HG03196 (cell line): ENCODE measurements around the gene MRC2.
"Not testable (repeated sequence)": the region's sequence is repeated elsewhere in the genome, so short reads cannot be mapped to it uniquely, and the experiment has no call there.

ENCODE experiments used
- ATAC-seq: cut with Tn5 transposase; IDR thresholded peaks from one replicate; pipeline ENCODE4 v1.9.1; 2021; ENCODE audit not compliant: unreplicated experiment

The MRC2 gene

DNA sequence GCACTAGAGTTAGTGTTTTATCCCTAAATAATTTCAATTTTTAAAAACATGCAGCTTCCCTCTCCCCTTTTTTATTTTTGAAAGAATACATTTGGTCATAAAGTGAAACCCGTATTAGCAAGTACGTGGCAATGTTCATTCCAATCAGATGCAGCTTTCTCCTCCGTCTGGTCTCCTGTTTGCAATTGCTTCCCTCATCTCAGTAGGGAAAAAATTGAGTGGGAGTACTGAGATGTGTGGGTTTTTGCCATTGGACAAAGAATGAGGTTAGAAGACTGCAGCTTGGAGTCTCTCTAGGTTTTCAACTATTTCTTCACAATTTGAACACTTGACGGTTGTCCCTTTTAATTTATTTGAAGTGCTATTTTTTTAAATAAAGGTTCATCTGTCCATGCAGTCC is 14.4 kb upstream of the MRC2 start:
- not testable (repeated sequence) for ATAC-seq

DNA sequence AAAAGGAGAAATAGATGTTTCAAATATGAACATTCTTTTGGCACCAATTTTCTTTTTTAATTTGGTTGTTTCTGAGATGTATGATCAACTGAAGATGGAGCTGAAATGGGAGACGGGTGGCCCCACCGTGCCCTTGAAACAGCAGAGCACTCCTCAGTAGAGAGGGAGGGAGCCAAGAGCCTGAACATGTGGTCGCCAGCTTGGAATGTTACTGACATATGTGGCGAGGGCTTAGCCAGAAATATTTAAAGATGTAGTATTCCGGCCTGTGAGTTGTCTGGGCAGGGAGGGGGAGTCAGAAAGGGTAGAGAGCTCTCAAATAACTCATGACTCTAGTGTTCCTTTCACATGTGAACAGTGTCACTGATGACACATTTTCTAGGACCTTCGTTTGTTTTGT is 13.3 kb upstream of the MRC2 start:
- no peak for ATAC-seq

DNA sequence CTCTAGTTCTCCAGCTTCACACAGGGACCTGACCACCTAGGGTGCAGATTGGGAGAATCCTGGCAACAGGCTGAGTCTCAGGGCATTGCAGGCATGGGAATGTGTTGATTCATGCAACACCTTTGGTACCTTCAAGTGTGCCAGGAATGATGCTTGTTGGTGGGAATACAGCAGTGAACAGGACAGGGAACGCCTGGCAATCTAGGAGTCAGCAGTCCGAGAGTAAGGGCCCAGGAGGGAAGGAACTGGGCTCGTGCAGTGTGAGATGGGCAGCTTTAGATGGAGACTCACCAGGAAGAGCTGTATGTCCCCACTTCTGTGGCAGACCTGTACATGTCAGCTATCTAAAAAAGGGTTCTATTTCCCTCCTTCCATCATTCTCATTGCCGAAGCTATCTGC is 12.0 kb upstream of the MRC2 start:
- ATAC-seq = no peak

DNA sequence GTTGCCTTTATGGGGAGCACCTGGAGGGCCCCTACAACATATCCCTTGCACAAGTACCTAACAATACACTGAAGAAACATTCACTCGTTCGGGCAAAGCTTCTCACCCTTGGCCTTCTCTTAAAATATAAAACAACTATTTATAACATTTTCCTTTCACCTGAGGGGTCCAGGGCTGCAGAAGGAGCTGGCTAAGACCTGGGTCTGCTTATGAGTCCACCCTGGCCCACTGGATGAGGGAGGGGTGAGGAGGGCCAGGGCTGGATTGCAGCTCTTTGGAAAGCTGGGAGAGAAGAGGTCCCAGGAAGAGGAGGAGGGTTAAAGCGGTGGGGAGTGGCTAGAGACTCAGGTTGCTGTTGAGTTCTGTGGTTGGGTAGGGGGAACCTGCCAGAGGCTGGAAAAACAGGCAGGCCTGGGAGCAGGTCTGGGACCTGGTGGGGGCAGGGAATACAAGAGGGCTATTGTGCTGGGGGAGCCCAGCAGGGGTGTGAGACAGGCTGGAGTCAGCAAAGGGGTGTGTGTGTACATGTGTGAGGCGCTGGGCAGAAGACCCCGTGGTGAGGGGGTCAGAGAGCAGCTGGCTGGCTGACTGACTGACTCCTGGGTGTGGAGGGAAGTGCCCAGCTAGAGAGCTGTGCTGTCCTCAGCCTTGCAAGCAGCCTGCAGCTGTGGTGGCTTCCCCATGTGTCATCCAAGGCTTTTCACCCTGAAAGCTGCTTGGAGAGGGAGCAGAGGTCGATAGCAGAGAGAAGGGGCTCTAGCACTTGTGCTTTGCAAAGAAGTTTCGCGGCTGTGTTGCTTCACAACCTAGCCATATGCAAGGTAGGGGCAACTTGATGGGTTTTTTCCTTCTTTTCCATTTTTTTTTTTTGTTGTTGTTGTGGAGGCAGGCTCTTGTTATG is 10.2 kb upstream of the MRC2 start:
- no peak for ATAC-seq

DNA sequence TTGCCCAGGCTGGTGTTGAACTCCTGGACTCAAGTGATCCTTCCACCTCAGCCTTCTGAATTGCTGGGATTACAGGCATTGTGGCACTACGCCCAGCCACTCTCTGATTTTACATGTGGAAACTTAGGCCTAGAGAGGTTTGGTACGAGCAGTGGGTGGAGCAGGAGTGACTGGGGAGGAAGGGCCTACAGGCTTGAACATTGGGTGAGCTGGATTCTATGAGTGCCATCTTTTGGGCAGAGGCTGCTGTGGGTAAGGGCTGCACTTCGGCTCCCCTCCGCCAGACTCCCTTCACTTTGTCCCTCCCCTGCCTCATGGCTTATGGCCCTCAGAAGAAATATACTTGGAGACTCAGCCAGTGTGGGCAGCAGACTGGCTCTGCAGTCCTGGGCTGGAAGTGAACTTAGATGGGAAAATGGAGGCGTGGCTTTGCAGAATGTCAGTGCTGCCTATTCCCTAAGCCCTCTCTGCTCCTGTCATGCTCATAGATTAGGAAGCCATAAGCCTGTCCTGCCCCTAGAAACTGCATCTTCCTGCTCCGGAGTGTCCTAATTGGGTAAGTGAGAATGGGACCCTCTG is 9.5 kb upstream of the MRC2 start:
- ATAC-seq = no peak

DNA sequence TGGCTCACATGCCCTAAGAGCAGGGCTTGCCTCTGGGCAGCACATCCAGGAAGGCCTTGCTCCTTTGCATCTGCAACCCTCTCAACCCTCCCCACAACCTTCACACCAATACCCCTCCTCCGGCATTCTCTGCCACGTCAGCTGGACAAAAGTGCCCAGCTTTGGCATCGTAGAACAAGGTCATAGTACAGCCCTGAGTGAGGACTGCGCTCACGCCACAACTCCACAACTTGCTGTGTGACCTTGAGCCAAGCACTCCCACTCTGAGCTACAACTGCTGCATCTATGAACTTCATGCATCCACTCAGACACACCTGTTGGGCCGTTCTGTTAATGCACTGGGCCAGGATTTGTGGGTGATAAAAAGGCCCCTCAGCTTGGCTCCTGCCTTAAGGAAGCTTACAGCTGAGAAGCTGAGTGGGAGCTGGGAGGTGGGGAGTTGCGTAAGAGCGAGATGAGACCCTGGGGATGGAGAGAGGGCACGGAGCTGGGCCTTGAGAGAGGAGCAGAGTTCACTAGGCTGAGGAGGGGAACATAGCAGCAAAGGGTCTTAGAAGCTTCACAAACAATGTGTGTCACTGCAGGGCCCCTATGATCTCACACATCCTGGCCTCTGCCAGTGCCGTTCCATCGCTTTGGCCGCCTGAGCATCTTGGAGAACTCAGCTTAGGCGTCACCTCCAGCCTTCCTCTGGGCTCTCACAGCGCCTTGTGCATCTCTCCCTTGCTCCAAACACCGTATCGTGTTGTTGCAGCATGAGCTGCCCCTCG is 8.6 kb upstream of the MRC2 start:
- ATAC-seq = no peak

DNA sequence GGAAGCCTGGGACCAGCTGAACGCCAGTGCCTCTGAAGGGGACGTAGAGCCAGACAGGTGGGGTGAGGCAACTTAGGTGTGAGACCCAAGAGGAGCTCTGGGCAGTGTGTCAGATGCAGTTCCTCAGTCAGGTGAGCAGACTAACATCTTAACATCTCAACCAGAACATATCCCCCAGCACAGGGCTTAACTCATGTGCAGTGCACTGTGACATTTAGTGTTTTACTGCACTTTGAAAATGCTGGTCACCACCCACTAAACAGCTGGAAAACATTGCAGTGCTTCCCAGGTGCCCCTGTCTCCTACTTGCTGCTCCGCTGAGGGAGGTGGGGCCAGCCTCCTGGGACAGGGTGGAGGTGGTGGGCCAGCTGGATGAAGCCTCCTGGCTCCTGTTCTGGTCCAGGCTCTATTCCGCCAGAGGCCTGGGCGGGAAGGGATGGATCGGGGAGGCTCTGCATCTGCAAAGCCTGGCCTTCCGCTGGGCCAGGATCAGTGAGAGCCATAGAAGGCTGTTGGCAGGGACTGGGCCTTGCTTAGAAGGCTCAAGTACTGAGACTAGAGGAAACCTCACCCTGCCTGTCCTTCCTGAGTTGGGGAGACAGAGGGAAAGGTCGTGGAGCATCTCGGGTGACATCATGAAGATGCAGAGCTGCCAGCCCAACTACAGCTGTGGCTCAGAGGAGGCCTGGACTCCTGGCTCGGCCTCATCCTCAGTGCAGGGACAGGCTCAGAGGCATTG is 7.9 kb upstream of the MRC2 start:
- no peak for ATAC-seq

DNA sequence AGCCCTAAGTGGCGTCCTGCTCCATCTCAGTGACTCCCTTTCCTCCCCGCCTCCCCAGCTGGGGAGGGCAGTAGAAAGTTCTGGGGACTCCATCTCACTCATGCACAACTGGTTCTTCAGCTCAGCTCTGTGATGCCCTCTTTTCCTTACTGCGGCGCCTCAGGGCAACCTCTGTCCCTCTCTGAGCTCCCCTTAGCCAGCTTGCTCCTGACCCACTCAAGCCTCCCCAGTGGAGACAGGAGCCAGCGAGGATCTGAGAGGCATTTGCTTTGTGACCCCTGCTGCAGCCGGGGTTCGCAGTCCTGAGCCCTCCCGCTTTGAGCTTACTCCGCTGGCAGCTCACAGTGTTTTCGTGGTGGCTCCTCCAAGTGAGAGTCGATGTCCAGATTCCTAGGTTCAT is 6.2 kb upstream of the MRC2 start:
- ATAC-seq = no peak

DNA sequence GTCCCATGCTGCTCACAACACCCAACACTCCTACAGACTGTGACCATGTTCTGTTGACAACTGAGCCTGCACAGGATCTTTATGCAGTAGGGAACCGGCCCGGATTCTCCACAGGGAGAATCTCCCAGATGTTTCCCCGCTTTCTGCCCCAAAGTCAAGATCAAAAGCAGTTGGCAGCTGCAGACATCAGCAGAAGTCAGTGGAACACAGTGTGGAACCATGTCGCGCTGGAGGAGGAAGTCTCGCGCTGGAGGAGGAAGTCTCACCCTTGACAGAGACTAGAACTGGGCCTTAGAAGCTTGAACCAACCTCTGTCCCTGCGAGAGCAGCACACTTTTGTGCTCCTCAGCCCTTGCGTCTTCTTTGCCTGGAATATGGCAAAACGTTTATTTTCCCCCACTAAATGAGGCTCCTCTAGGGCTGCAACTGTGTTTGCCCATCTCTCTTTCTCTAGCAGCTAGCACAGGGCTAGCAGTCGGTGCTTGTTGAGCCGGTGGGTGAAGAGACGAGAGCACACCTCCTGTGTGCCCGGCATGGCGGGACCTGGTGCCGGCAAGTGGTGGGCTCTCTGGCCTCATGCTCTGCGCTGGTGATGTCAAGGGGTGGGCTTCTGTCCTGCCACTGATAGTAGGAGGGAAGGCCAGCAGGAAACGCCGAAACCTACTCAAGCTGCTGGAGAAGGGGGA is 2.1 kb upstream of the MRC2 start:
- ATAC-seq = no peak

DNA sequence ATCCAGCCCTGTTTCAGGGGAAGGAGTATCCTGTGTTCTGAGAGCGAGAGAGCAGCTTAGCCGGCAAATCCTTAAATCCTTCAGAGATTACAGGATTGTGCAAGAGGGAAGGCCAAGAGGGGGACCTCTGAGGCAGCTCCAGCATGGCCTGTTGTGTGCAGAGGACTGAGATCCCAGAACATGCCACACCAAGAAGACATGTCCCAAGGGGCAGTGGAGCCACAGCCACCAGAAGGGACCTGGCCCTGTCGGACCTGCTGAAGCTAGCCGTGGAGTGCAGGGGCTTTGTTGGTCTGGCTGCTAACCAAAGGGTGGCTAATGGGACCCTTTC is 1.6 kb upstream of the MRC2 start:
- no peak for ATAC-seq

DNA sequence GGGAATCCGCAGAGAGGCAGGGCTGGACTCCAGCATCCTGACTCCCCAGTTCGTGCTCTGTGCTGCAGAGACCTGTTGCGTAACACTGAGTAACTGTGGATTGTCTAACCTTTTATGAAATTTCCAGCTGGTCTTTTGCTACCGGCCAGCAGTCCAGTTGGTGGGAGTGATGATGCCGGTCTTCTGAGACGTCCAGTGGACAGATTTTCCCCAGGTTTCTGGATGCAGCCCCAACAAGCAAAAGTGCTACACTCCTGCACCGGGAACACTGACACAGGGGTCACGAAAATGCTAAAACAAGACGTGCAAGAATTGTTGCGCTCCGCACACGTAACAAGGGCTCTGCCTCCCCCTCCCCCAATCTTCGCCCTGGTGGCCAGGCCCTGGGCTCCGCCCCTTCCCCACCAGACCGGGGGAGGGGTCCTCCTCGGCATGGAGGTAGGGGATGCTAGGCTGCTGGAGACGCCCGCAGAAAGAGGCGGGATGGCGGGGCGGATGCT is 701 bp upstream of the MRC2 start:
- ATAC-seq = no peak

DNA sequence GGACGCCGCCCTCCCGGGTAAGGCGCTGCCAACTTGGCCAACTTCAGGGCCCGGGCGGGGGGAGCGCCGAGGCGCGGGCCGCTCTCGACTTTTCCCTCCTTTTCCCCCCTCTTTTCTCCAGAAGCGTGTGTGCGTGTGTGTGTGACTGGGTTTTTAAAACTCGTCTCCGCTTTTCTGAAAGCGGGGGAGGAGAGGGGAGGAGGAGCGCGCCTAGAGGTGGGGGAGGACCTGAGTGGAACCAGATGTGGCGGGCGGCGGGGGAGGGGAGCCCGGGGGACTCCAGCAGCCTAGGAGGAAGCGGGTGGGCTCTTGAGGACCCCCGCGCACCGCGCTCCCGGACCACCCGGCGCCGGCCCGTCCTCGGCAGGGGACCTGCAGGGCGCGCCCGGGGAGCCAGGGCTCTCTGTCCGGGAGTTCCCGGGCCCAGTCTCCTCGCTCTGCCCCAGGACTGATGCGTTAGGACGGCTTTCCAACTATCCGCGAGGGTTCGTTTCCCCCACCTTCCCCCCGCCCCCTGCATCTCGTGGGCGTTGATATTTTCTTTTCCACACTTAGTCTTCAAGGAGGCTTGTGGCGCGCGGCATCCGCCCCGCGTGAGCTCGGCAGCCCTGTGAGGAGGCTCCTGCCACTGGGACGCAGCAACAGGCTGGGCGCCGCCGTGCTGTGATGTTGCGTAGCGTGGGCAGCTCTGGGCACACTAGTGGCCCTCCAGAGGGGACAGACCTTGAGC is 599 bp downstream of the MRC2 start:
- no peak for ATAC-seq

DNA sequence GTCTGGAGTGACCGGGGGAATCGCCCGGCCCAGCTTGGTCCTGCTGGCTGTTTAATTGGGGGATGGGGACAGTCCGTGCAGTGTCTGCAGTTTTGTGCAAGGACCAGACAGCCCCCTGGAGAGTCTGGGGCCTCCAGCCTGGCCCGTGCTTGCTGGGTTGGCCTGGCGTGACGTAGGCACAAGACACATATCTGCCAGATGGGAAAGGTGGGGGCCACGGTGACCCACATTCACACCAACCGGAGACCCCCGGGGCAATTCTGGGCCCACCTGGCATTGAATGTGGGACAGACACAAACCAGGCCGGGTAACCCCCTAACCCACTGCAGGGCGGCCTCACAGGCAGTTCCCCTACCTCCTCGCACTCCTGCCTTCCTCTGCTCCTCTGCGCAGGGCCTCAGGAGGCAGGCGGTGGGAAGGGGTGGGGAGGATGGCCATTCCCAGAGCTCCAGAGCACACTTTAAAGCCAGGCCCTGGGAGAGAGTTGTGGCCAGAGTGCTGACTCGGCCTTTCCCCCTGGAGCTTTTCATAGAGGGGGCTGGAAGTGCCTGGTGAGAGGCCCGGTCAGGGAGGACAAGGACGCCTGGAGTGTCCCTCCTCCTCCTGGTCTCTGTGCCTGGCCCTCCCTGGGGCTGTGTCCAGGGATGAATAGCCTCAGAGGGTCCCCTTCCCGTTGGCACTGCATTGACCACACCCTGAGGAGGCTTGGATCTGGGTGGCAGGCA is 1.5 kb downstream of the MRC2 start:
- no peak for ATAC-seq

DNA sequence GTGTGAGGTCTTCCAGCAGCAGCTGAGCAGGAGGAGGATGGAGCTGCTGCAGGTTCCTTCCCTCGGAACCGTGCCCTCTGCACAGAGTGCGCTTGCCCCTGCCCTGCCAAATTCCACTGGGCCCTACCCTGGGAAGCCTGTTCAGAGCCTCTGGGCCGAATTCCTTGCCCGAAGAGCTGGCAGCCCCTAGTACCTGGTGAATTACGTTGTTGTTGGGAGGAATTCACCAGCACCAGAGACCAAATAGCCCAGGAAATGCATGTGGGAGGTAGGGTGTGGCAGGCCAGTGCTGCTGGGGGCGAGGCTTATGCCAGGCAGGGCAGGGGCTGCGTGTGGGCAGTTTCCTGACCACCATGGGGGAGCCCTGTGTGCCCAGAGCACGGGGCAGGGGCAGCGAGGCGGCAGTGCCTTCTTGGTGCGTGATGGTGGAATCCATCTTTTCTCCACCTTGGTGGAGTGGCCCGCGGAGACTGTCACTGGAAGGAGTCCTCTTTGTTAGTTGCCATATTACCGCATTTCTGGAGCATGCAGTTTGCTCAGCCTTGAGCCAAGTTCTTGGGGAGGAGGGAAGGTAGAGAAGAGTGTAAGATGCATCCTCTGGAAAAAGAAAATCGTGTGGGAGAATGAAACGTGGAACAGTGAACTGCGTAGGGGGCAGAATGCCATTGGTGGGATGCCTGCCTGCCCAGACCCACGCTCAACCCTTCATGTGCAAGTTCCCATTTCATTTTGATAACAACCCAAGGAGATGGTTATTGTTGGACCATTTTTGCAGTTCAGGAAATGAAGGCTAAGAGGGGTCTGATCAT is 2.3 kb downstream of the MRC2 start:
- ATAC-seq = no peak

DNA sequence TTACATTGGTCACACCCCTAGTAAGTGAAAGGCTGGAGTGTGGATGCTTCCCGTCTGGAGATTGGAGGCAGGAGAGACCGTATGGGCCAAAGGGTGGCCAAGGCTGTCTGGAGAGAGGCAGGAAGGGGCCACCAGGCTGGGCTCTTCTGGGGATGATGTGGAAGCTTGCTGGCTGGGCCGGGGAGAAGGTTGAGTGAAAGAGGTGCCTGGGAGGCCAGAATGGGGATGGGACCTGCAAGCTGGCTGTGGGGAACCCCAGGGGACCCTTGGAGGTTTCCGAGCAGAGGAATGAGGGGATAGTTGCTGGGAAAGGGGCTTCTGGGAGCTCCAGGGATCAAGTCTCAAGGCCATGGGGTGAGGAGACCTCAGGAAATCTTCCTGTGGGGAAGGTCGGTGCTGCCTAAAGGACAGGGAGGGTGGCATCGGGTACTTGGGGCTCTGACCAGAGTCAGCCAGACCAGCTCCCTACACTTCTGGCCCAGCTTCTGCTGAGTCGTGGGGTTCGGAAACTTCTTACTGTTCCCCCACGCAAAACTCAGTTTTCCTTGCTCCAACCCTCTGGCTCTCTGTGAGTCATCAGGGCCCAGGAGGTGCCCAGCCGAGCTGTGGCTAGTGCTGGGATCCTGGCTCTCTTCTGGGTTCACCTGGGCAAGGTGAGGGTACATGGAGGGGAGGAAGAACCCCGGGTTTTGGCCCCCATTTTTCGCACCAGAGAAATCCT is 3.1 kb downstream of the MRC2 start:
- ATAC-seq = no peak

DNA sequence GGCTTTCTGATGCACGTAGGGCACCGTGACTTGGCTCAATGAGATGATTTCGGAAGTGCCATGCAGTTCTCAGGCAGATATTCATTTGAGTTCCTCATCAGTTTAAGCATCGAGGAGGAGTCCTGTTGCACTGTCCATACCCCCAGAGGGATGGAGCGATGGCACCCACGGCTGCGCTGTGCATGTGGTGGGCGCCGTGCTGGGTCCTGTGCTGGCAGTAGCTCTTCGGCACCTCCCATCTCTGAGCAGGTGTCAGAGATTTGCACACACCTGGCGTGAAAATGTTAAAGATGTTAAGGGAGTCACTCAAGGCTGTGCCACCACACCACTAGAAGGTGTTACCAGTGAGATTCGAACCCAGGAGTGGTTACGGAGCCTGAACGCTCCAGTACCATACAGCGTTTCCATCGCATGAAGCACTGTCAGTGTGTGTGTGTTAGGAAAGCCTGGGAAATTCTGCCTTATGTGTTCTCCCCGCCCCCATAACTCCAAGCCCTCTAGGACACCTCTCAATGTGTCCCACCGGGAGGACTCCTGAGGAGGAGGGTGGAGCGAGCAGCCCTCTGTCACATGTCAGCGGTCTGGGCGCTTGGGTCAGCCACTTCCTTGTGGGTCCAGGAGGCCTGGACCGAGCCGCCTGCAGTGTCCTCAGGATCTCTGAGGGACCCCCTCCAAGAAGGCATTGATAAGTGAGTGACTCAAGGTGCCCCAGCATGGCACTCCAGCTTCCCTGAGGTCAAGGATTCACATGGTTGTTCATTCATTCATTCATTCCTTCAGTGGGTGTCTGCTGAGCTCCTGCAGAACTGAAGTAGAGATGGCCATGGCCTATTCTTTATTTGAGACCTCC is 3.8 kb downstream of the MRC2 start:
- ATAC-seq = no peak
